NCI-H748 (cell line): ENCODE data around the gene FASTKD2.

Experiments used
- DNase-seq: peaks from one replicate; lab custom pipeline; 2025; ENCODE audit not compliant: unreplicated experiment; lab: John Stamatoyannopoulos, UW

The FASTKD2 gene

DNA sequence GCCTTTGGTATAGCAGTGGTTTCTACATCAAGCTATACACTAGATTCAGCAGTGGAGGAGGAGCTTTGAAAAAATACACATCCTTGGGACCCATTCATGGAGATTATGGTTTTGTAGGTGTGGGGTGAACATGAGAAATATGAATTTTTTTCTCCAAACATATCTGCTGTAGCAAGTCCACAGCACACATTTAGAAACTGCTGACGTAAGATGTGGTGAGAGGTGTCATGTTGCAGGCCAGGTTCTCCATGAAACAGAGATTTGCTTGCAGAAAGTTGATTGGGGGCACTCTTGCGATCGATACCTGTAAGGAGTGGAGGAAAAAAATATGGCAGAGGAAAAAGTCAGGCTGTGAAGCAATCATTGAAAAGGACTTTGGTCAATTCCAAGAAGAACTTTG lies 67.9 kb downstream of the FASTKD2 start:
- DNase-seq, result no peak

GRCh38 chr2:206836722-206837121 lies 71.3 kb downstream of the FASTKD2 start:
- peak; percentile 74 for DNase-seq

GRCh38 chr2:206837775-206838174 lies 72.4 kb downstream of the FASTKD2 start:
- no peak for DNase-seq

DNA sequence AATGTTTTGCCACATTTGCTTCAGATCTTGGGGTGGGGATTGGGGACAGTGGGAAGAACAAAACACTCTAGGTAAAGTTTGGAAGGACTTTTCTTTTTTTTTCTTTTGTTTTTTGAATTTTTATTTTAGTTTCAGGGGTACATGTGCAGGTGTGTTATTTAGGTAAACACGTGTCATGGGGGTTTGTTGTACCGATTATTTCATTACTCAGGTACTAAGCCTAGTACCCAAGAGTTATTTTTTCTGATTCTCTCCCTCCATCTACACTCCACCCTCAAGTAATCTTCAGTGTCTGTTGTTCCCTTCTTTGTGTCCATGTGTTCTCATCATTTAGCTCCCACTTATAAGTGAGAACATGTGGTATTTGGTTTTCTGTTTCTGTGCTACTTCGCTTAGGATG lies 73.3 kb downstream of the FASTKD2 start:
- DNase-seq, result no peak

DNA sequence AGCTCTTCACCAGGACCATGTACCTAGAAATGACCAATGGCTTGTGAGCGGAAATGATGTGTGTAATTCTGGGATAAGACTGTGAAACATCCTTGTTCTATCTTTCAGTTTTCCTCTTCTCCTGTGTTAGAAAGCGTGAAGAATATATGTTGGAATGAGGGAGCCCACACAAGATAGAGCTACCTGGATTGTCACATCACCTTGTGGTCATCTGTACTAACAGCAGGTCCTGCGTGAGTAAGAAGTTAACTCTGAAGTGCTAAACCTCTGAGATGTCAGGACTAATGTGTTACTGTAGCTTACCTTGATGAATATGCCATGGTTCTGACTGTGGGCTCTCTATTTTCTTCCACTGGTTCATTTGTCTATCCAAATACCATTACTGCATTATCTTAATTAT lies 75.6 kb downstream of the FASTKD2 start:
- no peak for DNase-seq
